KMS-11 (cell line): ENCODE measurements around the gene ENOX1.

Experiments used
- H2AFZ ChIP-seq: fragments of 200-600 bp; sonication (generic); 2 replicates; pipeline ENCODE4 v1.6.1; 2016; ENCODE audit warnings: antibody characterized with exemption, mixed run types, low read depth
- H3K27ac ChIP-seq: fragments of 200-600 bp; sonication (generic); 2 replicates; pipeline ENCODE4 v1.6.1; 2016; ENCODE audit warnings: mild to moderate bottlenecking, mixed run types
- H3K27me3 ChIP-seq: fragments of 200-600 bp; sonication (generic); 2 replicates; pipeline ENCODE4 v1.6.1; 2017; ENCODE audit warnings: mild to moderate bottlenecking, low read depth, mixed run types, moderate library complexity; ENCODE audit not compliant: insufficient read depth
- H3K36me3 ChIP-seq: fragments of 200-600 bp; sonication (generic); 2 replicates; pipeline ENCODE4 v1.6.1; 2017; ENCODE audit warnings: mild to moderate bottlenecking, mixed run types; ENCODE audit not compliant: insufficient read depth
- H3K4me1 ChIP-seq: fragments of 200-600 bp; sonication (generic); 2 replicates; pipeline ENCODE4 v1.6.1; 2016; ENCODE audit warnings: mild to moderate bottlenecking, low read depth, mixed run types; ENCODE audit not compliant: poor library complexity, severe bottlenecking
- H3K4me2 ChIP-seq: fragments of 200-600 bp; sonication (generic); 2 replicates; pipeline ENCODE4 v1.7.0; 2016; ENCODE audit warnings: mild to moderate bottlenecking, mixed run types
- H3K4me3 ChIP-seq: fragments of 200-600 bp; sonication (generic); IDR thresholded peaks from 2 replicates; pipeline ENCODE4 v1.6.1; 2017; ENCODE audit warnings: low read depth, low read length, mixed read lengths; ENCODE audit not compliant: insufficient read depth
- H3K79me2 ChIP-seq: fragments of 200-600 bp; sonication (generic); 2 replicates; pipeline ENCODE4 v1.6.1; 2016; ENCODE audit warnings: low read depth, mixed run types; ENCODE audit not compliant: insufficient read depth
- H3K9ac ChIP-seq: fragments of 200-600 bp; sonication (generic); 2 replicates; pipeline ENCODE4 v1.6.1; 2016; ENCODE audit warnings: mild to moderate bottlenecking, mixed run types
- H4K20me1 ChIP-seq: fragments of 200-600 bp; sonication (generic); 2 replicates; pipeline ENCODE4 v1.6.1; 2016; ENCODE audit warnings: mild to moderate bottlenecking, mixed run types; ENCODE audit not compliant: insufficient read depth
- TF ChIP-seq, protein P1 (sequence below): fragments of 200-600 bp; sonication (generic); conservative IDR thresholded peaks from 2 replicates; pipeline ENCODE4 v1.6.1; 2017; ENCODE audit warnings: low read depth, mild to moderate bottlenecking, antibody characterized with exemption, low read length, moderate library complexity, mixed read lengths

Gene ENOX1

DNA sequence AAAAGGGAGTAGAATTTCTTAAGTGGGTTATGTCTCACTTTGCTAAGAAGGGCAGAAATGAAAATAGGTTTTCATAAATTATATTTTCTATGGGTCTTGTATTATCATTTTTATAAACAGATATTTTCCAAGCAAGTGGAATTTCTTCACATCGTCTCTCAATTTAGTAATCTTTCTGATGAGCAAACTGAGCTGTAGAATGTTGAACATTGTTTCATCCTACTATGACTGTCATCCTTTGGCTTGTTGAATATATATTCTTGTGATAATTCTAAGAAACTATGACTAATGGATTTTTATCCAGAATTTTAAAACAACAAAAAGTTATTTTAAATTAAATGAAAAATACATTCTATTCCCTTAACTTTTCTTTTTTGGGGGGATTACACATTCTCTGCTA is 313.8 kb downstream of the ENOX1 start:
- Histone ChIP-seq H4K20me1 (no peaks in the 10 kb centered on the region), H3K27ac (no peak overlapping the region), H3K27me3 (no peaks in the 10 kb centered on the region), H3K4me1 (no peaks in the 10 kb centered on the region), H2AFZ (no peak overlapping the region), H3K4me3 (no peak overlapping the region), H3K36me3 (no peaks in the 10 kb centered on the region), H3K9ac (no peak overlapping the region), H3K79me2 (no peaks in the 10 kb centered on the region), H3K4me2 (no peak overlapping the region)
- TF ChIP-seq, protein P1, sequence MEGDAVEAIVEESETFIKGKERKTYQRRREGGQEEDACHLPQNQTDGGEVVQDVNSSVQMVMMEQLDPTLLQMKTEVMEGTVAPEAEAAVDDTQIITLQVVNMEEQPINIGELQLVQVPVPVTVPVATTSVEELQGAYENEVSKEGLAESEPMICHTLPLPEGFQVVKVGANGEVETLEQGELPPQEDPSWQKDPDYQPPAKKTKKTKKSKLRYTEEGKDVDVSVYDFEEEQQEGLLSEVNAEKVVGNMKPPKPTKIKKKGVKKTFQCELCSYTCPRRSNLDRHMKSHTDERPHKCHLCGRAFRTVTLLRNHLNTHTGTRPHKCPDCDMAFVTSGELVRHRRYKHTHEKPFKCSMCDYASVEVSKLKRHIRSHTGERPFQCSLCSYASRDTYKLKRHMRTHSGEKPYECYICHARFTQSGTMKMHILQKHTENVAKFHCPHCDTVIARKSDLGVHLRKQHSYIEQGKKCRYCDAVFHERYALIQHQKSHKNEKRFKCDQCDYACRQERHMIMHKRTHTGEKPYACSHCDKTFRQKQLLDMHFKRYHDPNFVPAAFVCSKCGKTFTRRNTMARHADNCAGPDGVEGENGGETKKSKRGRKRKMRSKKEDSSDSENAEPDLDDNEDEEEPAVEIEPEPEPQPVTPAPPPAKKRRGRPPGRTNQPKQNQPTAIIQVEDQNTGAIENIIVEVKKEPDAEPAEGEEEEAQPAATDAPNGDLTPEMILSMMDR, result no peak

DNA sequence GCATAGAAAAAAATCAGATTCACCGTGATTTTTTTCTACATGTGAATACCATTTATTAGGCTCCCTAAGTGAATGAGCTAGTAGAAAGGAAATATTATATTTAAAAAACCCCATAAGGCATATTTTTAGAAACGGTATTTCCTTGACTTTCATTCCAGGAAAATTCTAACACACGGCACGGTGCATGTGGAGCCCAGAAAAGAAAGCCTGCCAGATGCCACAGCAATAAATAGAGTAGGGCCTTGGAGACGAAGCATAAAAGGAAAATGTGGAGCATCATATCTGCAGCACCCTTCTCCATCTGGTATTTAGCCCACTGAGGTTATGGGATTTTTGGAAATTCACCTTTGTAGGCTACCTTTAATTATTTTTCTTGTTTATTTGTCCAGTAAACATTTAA is 314.4 kb downstream of the ENOX1 start:
- H3K27me3 ChIP-seq, result no peaks in the 10 kb centered on the region
- no peak overlapping the region for H3K9ac ChIP-seq
- H2AFZ ChIP-seq, result no peak overlapping the region
- no peaks in the 10 kb centered on the region for H3K36me3 ChIP-seq
- TF ChIP-seq, protein P1, result no peak
- H3K4me3 ChIP-seq, result no peak overlapping the region
- no peaks in the 10 kb centered on the region for H3K79me2 ChIP-seq
- H3K27ac ChIP-seq, result no peak overlapping the region
- no peaks in the 10 kb centered on the region for H3K4me1 ChIP-seq
- no peak overlapping the region for H3K4me2 ChIP-seq
- H4K20me1 ChIP-seq, result no peaks in the 10 kb centered on the region

DNA sequence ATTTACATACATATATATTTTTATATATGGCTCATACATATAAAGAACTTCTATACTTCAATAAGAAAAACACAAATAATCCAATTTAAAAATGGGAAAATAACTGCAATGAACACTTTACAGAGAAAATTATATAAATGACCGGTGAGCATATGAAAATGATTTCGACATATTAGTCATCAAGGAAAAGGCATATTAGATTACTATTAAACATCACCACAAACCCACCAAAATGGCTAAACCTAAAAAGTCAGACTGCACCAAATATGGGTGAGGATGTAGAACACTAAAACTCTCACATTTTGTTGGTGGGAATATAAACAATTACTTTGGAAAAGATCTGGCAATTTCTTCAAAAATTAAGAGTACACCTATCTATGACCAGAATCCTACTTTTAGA is 316.2 kb downstream of the ENOX1 start:
- H4K20me1 ChIP-seq, result no peaks in the 10 kb centered on the region
- no peaks in the 10 kb centered on the region for H3K79me2 ChIP-seq
- H3K27me3 ChIP-seq, result no peaks in the 10 kb centered on the region
- no peak overlapping the region for H3K9ac ChIP-seq
- H3K4me1 ChIP-seq, result no peaks in the 10 kb centered on the region
- H3K4me2 ChIP-seq, result no peak overlapping the region
- H2AFZ ChIP-seq, result no peak overlapping the region
- H3K27ac ChIP-seq, result no peak overlapping the region
- no peak overlapping the region for H3K4me3 ChIP-seq
- TF ChIP-seq, protein P1, result no peak
- H3K36me3 ChIP-seq, result no peaks in the 10 kb centered on the region

DNA sequence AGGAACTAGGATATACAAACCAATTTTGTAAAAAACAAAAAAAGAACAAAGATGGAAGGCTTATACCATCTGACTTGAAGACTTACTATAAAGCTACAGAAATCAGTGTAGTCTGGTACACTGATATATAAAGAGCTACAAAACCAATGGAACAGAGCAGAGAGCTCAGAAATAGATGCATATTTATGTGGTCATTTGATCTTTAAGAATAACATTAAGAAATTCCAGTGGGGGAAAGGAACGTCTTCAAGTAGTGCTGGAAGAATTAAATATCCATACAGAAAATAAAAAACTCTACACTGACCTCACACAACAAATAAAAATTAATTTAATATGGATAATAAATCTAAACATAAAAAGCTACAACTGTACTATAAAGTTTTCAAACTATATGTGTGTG is 317.0 kb downstream of the ENOX1 start:
- Histone ChIP-seq H3K27ac (no peak overlapping the region), H3K4me1 (no peaks in the 10 kb centered on the region), H3K27me3 (no peaks in the 10 kb centered on the region), H3K4me2 (no peak overlapping the region), H2AFZ (no peak overlapping the region), H3K36me3 (no peaks in the 10 kb centered on the region), H3K79me2 (no peaks in the 10 kb centered on the region), H3K4me3 (no peak overlapping the region), H3K9ac (no peak overlapping the region), H4K20me1 (no peaks in the 10 kb centered on the region)
- TF ChIP-seq, protein P1, result no peak
